ENCODE data around the gene MAPK10.

DNA sequence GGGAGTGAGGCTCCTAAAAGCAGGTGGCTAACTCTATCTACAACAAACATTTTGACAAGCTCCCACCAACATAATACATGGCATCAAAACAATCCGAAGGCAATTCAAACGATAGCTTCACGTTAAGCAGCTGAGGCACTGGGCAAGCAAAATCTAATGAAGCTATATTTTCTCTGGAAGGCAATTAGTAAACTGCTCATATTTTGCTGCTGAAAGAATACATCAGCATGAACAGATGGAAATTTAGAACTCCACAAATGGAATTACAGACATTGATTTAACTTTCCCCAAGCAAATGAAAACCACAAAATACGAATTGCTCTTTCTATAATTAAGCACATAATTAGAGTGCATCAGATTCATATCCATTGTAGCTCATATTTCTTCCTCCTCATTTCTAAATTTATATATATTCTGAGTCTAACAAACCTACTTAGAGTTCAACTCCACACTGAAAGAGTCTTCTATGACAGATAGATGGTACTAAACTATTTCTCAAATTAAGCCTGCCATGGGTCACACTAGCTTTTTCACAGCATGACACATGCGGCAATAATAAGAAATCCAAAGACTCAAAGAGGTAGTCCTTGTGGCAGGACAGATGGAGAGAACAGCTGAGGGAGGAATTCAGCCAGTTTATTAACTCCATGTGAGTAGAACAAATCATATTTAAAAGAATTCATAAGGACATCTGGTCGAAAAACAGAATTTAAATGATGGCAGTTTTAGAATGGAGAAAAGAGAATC lies 305.4 kb downstream of the MAPK10 start:
- TF ChIP-seq POLR2A (IDR thresholded peaks at IDR 0.05; ENCODE audit: low read depth, low read length) = no peak
- TF ChIP-seq TAF1 (IDR thresholded peaks at IDR 0.05; ENCODE audit: borderline replicate concordance, low read depth, low read length) = no peak
- no peak for TF ChIP-seq POLR2AphosphoS5 (IDR thresholded peaks at IDR 0.05; ENCODE audit: low read depth, low read length)

All from GM12892 (cell line).